Measurements from ENCODE around the gene FAM174C. TPM values are rescaled to one million over a fixed set of nuclear protein-coding genes. Genes with fewer than 3 reads are reported as not detected.
A peak's percentile ranks its signal among the peaks of the same experiment; 100 is the strongest.

FAM174C gene
- total RNA-seq, 1 experiment from 2014 or later: 110 TPM

GRCh38 chr19:1239796-1240737 lies 35.3 kb upstream of the FAM174C start:
- POLR2A ChIA-PET (ENCODE audit: unreplicated experiment): no interaction called here
- Histone ChIP-seq H3K9me3 (ENCODE audit: low read length) (no peaks in the 10 kb centered on the region), H3K9me2 (replicated peaks; ENCODE audit: low read length) (no peaks in the 10 kb centered on the region), H3K9ac (ENCODE audit: low read length) (no peak overlapping the region), H4K20me1 (ENCODE audit: low read length) (no peaks in the 10 kb centered on the region), H2AFZ (ENCODE audit: low read length) (no peak overlapping the region; the same call in 1 of the 2 replicates), H3F3A (ENCODE audit: low read length, unreplicated experiment) (no peaks in the 10 kb centered on the region), H3K4me1 (ENCODE audit: insufficient read depth, low read length) (peaks cover 24% of the 10 kb centered on the region), H3K27ac (ENCODE audit: low read length) (no peak overlapping the region), H3K79me2 (ENCODE audit: low read length) (peaks cover 42% of the 10 kb centered on the region), H3K27me3 (ENCODE audit: low read length) (no peaks in the 10 kb centered on the region), H3K36me3 (ENCODE audit: low read depth, low read length) (no peaks in the 10 kb centered on the region), H3K4me3 (ENCODE audit: low read length) (peak overlapping the region; percentile 55), H3K4me2 (ENCODE audit: low read length) (peak overlapping the region; percentile 62)
- BruUV-seq (replicated peaks): no TSS peak
- DNase-seq (peak; percentile 80), ATAC-seq (peak; percentile 15)
- CTCF ChIA-PET: no interaction called here
- TF ChIP-seq CTCF (conservative IDR thresholded peaks at IDR 0.05; ENCODE audit: low read depth, low read length) (peak; percentile 61), EZH2 (IDR thresholded peaks at IDR 0.05; ENCODE audit: low read length, unreplicated experiment) (no peak), EZH2phosphoT487 (IDR thresholded peaks at IDR 0.05; ENCODE audit: borderline replicate concordance, low read length) (no peak)
- intact Hi-C loops (cut with micrococcal nuclease): no loop called here

GRCh38 chr19:1240925-1241324 lies 34.4 kb upstream of the FAM174C start:
- H3K9ac ChIP-seq (ENCODE audit: low read length): 0 out of 2 replicates have a peak overlapping the region, but pooled peaks have one; percentile 15
- H3K4me3 ChIP-seq (ENCODE audit: low read length): peak overlapping the region; percentile 86
- POLR2A ChIA-PET (ENCODE audit: unreplicated experiment): no interaction called here
- TF ChIP-seq EZH2phosphoT487 (IDR thresholded peaks at IDR 0.05; ENCODE audit: borderline replicate concordance, low read length) (no peak), CTCF (conservative IDR thresholded peaks at IDR 0.05; ENCODE audit: low read depth, low read length) (no peak), EZH2 (IDR thresholded peaks at IDR 0.05; ENCODE audit: low read length, unreplicated experiment) (no peak)
- H3F3A ChIP-seq (ENCODE audit: low read length, unreplicated experiment): no peaks in the 10 kb centered on the region
- CTCF ChIA-PET: no interaction called here
- H3K27me3 ChIP-seq (ENCODE audit: low read length): no peaks in the 10 kb centered on the region
- H3K4me2 ChIP-seq (ENCODE audit: low read length): peak overlapping the region; percentile 84
- ATAC-seq: no peak
- peak overlapping the region; percentile 63 for H2AFZ ChIP-seq (ENCODE audit: low read length)
- intact Hi-C loops (cut with micrococcal nuclease): no loop called here
- no peak overlapping the region for H3K27ac ChIP-seq (ENCODE audit: low read length)
- H3K36me3 ChIP-seq (ENCODE audit: low read depth, low read length): no peaks in the 10 kb centered on the region
- no peaks in the 10 kb centered on the region for H3K9me3 ChIP-seq (ENCODE audit: low read length)
- no peak for DNase-seq
- no peaks in the 10 kb centered on the region for H3K9me2 ChIP-seq (replicated peaks; ENCODE audit: low read length)
- peaks cover 44% of the 10 kb centered on the region for H3K79me2 ChIP-seq (ENCODE audit: low read length)
- BruUV-seq (replicated peaks): no TSS peak
- no peaks in the 10 kb centered on the region for H4K20me1 ChIP-seq (ENCODE audit: low read length)
- H3K4me1 ChIP-seq (ENCODE audit: insufficient read depth, low read length): peaks cover 28% of the 10 kb centered on the region
